AG04450 (cell line): ENCODE measurements around the gene OR6B1. TPM values are rescaled to one million over a fixed set of nuclear protein-coding genes. Genes with fewer than 3 reads are reported as not detected.
"Not testable (repeated sequence)": the region's sequence is repeated elsewhere in the genome, so short reads cannot be mapped to it uniquely, and the experiment has no call there.

ENCODE experiments used
- CTCF ChIA-PET: fragments of 300-600, 350-600 bp; formaldehyde crosslinking; extraction: SDS; loops from one replicate; lab custom pipeline; 2022; ENCODE audit warnings: antibody characterized with exemption, inconsistent platforms; lab: Charles Lee
- POLR2A ChIA-PET: fragments of 350-600 bp; formaldehyde crosslinking; extraction: SDS; loops from one replicate; lab custom pipeline; 2021; ENCODE audit warnings: antibody characterized with exemption, inconsistent platforms; lab: Yijun Ruan, JAX
- DNase-seq: peaks from one replicate; pipeline ENCODE4 v3.0.0-alpha.2; 2011; ENCODE audit warnings: low read depth, low spot score
- H3K27ac ChIP-seq: one replicate; pipeline ENCODE4 v1.5.1; 2012; ENCODE audit warnings: low read depth, low read length, control low read depth
- H3K27me3 ChIP-seq: one replicate; pipeline ENCODE4 v1.6.0; 2012; ENCODE audit warnings: low read length; ENCODE audit not compliant: control insufficient read depth, insufficient read depth
- H3K4me3 ChIP-seq: 2 replicates; pipeline ENCODE4 v1.5.1; 2011; ENCODE audit warnings: mild to moderate bottlenecking, low read depth, low read length, control low read depth
- H3K9me3 ChIP-seq: 2 replicates; pipeline ENCODE4 v1.5.1; 2012; ENCODE audit warnings: low read length; ENCODE audit not compliant: control insufficient read depth, insufficient read depth
- CTCF ChIP-seq: IDR thresholded peaks from 2 replicates; pipeline ENCODE4 v1.5.1; 2011; ENCODE audit warnings: low read depth, low read length, control low read depth, inconsistent platforms
- polyA plus RNA-seq: library from polyadenylated mRNA; depleted of rRNA; stranded (reverse); fragments of >200 nt; gene quantifications from 2 replicates; pipeline ENCODE4 v1.2.3, GENCODE V29; 2011

The OR6B1 gene
- polyA plus RNA-seq, 1 experiment, result not detected

- Histone ChIP-seq H3K9me3 (no peaks in the 10 kb centered on the region), H3K27me3 (no peaks in the 10 kb centered on the region), H3K27ac (no peak overlapping the region), H3K4me3 (no peak overlapping the region)
- no peak for TF ChIP-seq CTCF
- ChIA-PET CTCF (interaction anchor here (0.7 to 1.3 kb wide), 2 partner anchors 10 to 91 kb away, joined by 3 to 8 read pairs; no protein-coding TSS in a partner anchor), POLR2A (no interaction called here)
- no peak for DNase-seq
Observed at GRCh38 chr7:144037414-144038035, 37.4 kb downstream of the OR6B1 start.

- DNase-seq, result no peak
- H3K27ac ChIP-seq, result no peak overlapping the region
- H3K4me3 ChIP-seq, result no peak overlapping the region
- POLR2A ChIA-PET, result no interaction called here
- no peaks in the 10 kb centered on the region for H3K9me3 ChIP-seq
- TF ChIP-seq CTCF, result no peak
- no peaks in the 10 kb centered on the region for H3K27me3 ChIP-seq
- CTCF ChIA-PET, result interaction anchor here (1.3 kb wide), 1 partner anchor 11 kb away, joined by 8 read pairs; no protein-coding TSS in a partner anchor
Observed at GRCh38 chr7:144038887-144039286, 38.8 kb downstream of the OR6B1 start.

- Histone ChIP-seq H3K27me3 (no peaks in the 10 kb centered on the region), H3K27ac (no peak within 1 kb of the TSS), H3K4me3 (no peak within 1 kb of the TSS), H3K9me3 (no peaks in the 10 kb centered on the region)
- DNase-seq, result no peak
- TF ChIP-seq CTCF, result no peak
- CTCF ChIA-PET, result no interaction called here
- POLR2A ChIA-PET, result no interaction called here
Observed at GRCh38 chr7:144048648-144049047, 48.5 kb downstream of the OR6B1 start, which contains the start of gene OR2A5. Gene OR2A5 (plus strand): TSS chr7:144048948. CDS start chr7:144050402, 1,454 bp downstream.

- no peak for DNase-seq
- Histone ChIP-seq H3K4me3 (no peak overlapping the region), H3K27me3 (no peaks in the 10 kb centered on the region), H3K27ac (no peak overlapping the region), H3K9me3 (no peaks in the 10 kb centered on the region)
- ChIA-PET POLR2A (no interaction called here), CTCF (no interaction called here)
- TF ChIP-seq CTCF, result no peak
Observed at GRCh38 chr7:144049491-144049890, 49.4 kb downstream of the OR6B1 start.

GRCh38 chr7:144050093-144050492, 50.0 kb downstream of the OR6B1 start:
- no peaks in the 10 kb centered on the region for H3K9me3 ChIP-seq
- no peak overlapping the region for H3K4me3 ChIP-seq
- ChIA-PET POLR2A (no interaction called here), CTCF (no interaction called here)
- H3K27ac ChIP-seq, result no peak overlapping the region
- no peaks in the 10 kb centered on the region for H3K27me3 ChIP-seq
- TF ChIP-seq CTCF, result no peak
- DNase-seq, result no peak

- CTCF ChIA-PET, POLR2A ChIA-PET, H3K27ac ChIP-seq, H3K4me3 ChIP-seq, DNase-seq, H3K9me3 ChIP-seq, H3K27me3 ChIP-seq: not testable (repeated sequence)
Observed at GRCh38 chr7:144050884-144051283, 50.8 kb downstream of the OR6B1 start.
